AG09319 (cell line): ENCODE measurements around the gene ARHGEF2.
A peak's percentile ranks its signal among the peaks of the same experiment; 100 is the strongest.

Experiments
- DNase-seq: peaks from one replicate; pipeline ENCODE4 v3.0.0-alpha.2; 2010; ENCODE audit warnings: low read depth; ENCODE audit errors: extremely low read depth
- CTCF ChIP-seq: IDR thresholded peaks from 2 replicates; pipeline ENCODE4 v1.5.1; 2011; ENCODE audit warnings: low read depth, mild to moderate bottlenecking, inconsistent platforms, low read length, moderate library complexity

The ARHGEF2 gene

GRCh38 chr1:155940993-155941844, 37.1 kb downstream of the ARHGEF2 start, which contains the start of gene RXFP4:
Gene RXFP4 (plus strand): TSS chr1:155941638. CDS start chr1:155941710, 72 bp downstream.
- no peak for TF ChIP-seq CTCF
- DNase-seq = no peak

- no peak for TF ChIP-seq CTCF
- no peak for DNase-seq
Measured at GRCh38 chr1:155940482-155940992, 37.8 kb downstream of the ARHGEF2 start.

GRCh38 chr1:155938220-155938627, 40.1 kb downstream of the ARHGEF2 start:
- no peak for DNase-seq

GRCh38 chr1:155934936-155935590, 43.3 kb downstream of the ARHGEF2 start:
- no peak for DNase-seq
- no peak for TF ChIP-seq CTCF

More at GRCh38 chr1:155938220-155938627, 40.1 kb downstream of the ARHGEF2 start:
- TF ChIP-seq CTCF = peak; percentile 64

GRCh38 chr1:155934097-155934935, 44.0 kb downstream of the ARHGEF2 start, which contains the start of gene KHDC4:
Gene KHDC4 (minus strand): TSS chr1:155934413. CDS start chr1:155934373, 40 bp downstream.
- TF ChIP-seq CTCF = peak; percentile 15
- DNase-seq = peak; percentile 96

- TF ChIP-seq CTCF = no peak
- DNase-seq = no peak
Measured at GRCh38 chr1:155933591-155934096, 44.7 kb downstream of the ARHGEF2 start.
